DMS 273 (cell line): ENCODE data around the gene BLCAP.
A peak's percentile ranks its signal among the peaks of the same experiment; 100 is the strongest.
"Not testable (repeated sequence)": the region's sequence is repeated elsewhere in the genome, so short reads cannot be mapped to it uniquely, and the experiment has no call there.

ENCODE experiments used
- DNase-seq: peaks from one replicate; lab custom pipeline; 2025; ENCODE audit not compliant: unreplicated experiment; lab: John Stamatoyannopoulos, UW

Gene BLCAP, protein sequence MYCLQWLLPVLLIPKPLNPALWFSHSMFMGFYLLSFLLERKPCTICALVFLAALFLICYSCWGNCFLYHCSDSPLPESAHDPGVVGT

DNA sequence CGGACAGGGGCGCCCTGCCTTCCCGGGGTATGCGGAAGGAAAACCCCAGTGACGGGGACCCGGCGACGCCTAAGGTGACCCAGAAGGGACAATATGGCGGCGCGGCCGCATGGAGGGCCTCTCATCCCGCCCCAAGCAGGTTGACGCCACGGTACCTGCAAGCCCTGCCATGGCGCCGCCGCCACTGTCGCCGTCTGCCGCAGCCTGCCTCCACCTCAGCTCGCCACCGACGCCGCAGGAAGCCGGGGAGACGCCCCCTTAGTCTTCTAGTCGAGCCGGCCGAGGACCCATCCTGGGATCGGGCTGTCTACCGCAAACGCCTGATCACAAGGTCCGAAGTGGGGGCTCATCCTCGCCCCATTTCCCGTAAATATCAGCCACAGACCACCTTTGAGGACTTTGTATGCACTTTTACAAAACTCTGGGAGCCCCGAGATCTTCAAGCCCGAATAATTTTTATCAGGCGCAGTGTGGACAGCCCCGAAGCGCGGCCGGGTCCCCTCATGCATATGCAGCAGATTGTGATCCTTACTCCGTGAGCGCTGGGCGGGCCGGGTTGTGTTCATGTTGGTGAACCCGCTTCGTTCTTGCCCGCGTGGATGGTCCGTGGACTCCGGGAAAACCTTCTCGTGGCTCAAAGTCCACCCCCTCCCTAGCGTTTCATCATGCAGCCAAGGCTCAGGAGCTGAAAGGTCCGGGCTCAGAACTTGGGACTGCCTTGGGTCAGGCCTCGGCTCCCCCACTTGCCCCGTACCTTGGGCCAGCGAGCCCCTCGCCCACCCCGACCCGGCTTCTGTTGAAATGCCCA is at the start of gene BLCAP:
Gene BLCAP, minus strand, starts transcription at position 239 of the 808 bp plus-strand sequence. CDS start 8,702 bp downstream, outside the sequence.
- peak; percentile 96 for DNase-seq

DNA sequence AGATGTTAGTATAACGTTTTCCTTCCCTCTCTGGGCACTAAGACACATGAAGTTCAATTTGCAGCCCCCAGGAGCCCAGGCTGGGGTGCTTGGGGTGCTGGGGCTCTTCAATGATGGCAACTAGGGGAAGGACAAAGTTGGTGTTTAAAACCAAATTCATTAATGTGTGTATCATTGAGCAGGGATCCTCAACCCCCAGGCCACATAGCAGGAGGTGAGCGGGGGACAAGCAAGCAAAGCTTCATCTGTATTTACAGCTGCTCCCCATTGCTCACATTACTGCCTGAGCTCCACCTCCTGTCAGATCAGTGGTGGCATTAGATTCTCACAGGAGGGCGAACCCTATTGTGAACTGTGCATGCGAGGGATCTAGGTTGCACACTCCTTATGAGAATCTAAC is 49.8 kb upstream of the BLCAP start:
- DNase-seq, result not testable (repeated sequence)

DNA sequence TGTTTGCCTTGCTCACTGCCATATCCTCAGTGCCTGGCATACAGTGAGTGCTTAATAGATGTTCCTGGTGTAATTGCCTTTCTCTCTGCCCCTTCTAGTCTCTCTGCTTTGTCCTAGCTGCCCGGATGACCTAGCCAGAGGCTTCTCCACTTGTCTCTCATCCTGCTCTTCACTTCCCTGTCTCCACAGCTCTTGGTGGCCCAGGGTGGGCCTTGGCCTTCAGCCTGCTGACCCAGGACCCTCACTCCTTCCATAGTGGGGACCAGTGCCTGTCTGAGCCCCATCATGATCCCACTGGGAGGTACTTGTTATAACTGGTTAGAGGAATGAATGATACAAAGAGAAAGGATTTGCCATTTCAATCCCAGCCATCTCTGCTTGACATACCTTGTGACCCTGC is 49.2 kb upstream of the BLCAP start:
- no peak for DNase-seq

DNA sequence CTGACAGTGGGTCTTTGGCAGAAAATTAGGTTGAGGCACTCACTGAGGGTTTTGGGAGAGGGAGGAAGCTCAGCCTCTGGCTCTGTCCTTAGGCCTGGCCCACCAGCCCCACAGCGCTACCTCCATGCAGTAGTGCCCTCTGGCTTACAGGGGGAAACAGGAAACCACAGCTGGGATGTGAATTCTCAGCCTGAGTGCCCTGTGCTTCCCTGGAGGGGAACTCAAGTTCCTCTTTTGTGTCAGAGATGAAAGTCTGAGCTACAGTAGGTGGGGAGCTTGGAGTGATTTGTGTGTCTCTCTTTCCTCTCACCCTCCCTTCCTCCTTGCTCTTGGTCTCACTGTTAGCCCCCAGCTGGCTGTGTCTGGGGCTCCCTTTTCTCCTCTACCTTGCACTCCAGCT is 48.2 kb upstream of the BLCAP start:
- no peak for DNase-seq

DNA sequence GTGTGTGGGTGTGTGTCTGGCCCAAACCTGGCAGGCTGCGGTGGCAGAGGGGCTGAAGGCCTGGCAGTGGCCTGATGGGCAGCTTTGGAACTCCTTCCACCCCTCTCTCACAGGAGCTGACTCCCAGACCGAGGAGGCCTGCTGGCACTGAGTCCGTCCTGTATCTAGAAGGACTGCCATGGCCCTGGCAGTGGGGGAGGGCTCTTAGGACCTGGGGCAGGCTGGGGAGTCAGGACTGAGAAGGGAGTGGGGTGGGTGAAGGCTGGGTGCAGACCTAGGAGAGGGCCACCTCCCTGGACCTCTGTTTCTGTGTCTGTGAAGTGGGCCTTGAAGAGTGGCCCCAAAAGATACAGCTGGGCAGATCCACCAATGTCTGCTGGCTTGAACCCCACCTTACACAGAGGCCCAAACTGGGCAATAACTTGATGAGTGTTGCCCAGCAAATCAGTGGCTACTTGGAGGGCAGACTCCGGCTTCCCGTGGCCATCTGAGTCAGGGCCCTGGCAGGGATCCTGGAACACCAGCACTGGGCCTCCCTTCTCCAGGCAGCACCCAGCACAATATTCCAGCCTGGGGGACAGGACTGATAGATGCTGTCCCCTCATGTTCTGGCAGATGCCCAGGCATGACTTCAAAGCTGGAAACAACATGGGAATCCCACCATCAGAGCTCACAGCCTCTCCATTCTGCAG is 46.7 kb upstream of the BLCAP start:
- no peak for DNase-seq

DNA sequence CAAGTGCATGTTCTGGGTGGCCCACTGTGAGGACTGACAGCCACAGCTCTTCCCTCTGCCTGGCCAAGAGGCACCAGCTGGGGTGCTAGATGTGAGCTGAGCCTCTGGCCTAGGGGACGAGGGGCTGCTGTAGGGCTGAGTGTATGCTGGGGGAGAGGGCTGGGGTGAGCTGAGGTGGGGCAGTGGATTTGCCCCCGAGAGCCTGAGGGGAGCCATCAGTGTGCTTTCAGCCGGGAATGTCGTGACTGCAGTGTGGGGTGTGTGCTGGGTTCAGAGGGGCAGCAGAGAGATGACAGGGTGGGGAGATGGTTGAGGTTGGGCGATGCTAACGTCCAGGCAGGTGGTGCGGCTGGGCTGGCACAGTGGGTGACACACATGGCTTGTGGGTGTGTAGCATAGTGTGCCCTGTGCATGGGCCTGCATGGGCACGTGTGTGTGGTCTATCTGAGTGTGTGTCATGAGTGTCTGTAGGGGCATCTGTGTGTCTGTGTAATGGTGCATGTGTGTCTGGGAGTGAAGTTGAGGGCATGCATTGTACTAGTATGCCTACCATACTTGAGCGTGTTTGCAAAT is 46.0 kb upstream of the BLCAP start:
- DNase-seq, result no peak

DNA sequence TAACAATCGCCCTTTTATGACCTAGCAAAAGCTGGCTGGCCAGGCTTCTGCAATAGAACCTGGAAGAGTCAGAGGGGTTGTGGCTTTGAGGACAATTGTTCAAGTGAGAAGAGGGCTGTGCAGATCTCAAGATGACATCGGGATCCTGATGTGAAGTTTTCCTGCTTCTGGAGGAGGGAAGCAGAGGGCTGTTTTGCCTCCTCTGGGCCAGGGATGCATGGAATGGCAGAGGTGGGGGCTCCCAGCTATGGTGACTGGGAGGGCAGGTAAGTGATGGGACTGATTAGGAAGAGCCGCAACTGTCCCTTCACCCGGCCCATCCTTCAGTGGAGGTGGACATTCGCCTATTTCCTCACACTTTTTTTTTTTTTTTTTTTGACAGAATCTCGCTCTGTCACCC is 43.4 kb upstream of the BLCAP start:
- DNase-seq, result no peak

DNA sequence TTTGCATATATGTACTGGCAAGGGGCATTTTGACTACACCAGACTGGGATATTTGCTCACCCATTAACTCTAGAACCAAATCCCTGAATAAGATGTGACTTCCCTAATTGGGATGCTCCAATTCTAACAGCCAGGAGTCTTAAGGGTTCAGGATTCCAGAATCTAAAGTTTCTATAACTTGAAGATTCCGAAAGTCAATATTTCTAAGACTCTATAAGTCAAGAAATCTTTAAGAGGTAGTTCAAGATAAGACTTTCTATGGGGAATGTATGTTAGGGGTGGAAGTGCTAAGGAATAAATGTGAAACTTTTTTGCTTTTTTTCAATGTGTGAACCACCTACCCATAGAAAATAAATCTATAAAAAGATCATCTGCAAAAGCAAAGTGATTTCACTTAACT is 42.7 kb upstream of the BLCAP start:
- no peak for DNase-seq

DNA sequence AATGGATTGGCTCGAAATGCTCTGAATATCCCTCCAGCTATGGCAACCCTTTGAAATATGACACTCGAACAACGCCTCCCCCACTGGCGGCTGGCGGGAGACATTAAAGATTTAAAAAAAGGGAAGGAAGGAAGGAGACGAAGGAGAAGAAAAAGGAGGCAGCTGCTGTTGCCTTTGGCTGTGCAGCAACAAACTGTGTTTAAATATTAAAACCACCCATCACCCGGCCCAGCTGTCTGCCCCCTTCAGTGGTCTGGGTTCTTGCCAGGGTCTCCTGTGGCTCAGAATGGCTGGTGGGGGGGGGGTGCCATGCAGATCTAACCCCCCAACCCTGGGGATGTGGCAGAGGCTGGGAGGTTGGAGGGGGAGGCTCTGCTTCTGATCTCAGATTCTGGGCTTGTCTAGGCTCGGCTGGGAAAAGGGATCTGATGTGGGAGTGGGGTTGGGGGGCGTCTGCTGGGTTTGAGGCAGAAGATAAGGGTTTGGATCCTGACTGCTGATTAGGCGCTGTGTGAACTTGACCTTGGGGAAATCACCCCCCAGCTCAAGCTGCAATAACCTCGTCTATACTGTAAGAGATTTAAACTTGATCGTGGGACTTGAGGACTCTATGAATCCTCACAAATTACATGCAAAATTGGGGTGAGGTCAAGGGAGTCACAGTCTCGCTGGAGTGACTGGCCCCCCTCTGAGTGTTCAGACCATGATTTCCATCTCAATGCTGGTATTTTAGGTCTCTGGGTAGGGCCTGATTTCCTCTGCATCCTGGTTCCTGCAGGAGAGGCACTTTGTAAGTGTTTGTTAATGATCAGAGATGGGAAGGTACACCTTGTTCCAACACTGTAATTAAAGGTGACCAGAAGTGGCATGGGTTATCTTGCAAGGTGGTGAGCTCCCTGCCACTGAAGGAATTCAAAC is 40.3 kb upstream of the BLCAP start:
- peak; percentile 82 for DNase-seq

DNA sequence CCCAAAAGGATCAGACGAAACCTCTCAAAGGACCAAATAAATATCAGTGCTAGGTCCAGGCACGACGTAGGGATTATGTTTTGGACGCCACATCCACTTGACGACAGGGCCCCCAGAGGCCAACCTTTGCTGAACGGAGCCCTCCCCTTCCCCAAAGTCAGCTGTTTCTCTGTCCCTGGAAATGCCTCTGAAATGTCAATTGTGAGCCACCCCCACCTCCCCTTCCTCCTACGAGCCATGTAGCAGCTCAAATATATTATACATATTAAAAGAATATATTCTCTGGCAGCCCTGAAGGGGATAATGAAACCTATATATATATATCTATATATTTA is 39.6 kb upstream of the BLCAP start:
- no peak for DNase-seq

DNA sequence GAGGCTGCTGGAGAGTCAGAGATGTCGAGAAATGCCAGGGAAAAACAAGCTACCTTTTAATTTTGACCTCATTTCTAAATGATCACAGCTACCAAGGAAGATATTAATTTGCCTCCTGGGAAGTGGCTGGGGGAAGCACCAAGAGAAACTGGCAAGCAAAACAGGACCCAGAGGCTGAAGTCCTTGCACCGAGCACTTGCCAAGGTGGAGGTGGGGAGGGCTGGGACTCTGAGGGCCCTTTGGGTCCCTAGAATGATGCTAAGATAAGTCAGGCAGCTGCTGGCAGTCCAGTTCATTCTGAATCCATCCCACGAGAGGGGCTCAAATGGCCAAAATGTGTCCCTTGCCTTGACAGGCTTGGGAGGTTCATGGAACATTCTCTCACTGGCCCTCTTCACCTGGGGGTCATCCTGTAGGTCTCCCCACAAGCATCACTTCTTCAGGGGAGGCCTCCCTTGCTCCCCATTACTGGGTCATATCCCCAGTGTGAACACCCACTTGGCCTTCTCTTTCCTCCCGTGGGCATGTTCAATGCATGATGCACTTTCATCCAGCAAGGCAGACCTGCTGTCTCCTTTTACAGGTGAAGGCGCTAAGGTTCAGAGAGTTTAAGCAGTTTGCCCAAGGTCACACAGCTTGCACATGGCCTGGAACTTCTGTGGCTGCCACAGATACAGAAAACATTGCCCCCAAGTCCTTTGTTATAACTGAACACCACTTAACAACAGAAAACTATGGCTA is 39.1 kb upstream of the BLCAP start:
- no peak for DNase-seq

DNA sequence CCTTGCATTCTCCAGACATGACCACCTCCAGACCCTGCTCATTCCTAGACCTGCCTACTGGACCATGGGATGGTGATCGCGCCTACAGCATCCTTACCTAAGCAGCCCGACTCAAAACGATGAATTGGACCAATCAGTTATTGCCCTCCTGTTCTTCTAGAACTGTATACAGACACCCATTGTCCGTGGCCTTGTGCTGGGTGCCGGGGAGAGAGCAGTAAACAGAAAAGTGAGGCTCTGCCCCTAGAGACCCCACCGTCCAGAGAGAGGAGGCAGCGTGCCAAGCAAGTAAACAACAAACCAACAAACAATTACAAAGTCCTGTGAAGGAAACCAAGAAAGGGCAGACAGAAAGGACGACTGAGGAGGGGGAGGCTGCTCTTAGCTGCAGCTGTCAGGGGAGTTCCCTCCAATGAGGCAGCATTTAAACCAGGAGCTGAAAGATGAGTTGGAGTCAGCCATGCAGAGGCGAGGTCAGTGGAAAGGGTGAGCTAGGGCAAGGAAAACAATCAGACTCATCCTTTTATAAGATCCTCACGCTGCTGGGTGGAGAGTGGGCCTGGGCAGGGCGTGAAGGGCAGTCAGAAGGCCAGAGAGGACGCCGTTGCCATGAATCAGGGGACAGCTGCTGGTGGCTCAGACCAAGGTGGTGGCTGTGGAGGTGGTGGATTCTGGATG is 37.6 kb upstream of the BLCAP start:
- peak; percentile 36 for DNase-seq

DNA sequence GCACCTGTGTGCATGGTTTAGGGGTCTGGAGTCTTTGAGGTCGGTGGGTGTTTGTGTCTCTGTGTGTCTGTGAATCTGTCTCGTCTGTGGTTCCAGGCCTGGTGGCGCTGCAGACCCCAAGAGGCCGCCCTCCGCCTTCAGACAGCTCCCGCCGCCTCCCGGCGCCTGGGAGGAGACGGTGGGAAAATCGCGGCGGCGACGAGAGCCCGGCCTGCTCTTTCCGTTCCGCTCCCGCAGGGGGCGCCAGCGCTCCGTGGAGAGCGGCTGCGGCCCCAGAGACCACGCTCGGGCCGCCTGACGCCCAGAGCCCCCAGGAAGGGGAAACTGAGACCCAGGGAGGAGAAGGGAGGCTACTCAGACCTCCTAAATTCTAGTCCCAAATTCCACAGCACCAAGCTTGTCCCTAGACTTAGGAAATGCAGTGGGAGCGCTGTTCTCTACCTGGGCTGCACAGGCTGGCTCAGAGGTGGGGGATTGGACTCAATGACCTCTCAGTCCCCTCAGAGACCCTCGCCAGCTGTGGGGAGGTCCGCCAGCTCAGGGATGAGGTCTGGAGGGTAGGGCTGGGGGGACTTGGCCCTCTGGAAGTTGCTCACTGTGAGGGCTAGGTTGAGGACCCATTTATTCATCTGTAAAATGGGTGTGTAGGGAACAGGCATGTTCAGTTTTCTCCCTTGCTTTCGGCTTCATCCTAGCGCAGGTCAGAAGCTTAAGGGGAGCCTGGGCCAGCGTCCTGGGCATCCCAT is 36.9 kb upstream of the BLCAP start:
- DNase-seq, result peak; percentile 84

DNA sequence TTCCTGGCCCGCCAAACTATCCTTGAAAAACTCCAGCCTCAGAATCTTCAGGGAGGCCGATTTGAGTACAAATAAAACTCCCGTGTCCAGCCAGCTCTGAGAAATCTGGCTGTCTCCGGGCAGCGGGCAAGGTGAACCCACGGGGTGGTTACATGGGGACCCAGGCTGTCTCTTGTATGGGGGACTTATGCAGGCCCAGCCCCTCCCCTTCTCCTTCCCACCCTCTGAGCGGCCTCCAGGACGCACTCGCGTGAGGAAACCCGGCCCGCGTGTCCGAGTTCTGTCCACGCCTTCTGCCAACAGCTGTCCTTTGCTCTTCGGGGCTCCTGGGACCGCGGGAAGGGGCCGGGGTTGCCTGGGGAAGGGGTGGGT is 36.3 kb upstream of the BLCAP start:
- DNase-seq, result no peak

DNA sequence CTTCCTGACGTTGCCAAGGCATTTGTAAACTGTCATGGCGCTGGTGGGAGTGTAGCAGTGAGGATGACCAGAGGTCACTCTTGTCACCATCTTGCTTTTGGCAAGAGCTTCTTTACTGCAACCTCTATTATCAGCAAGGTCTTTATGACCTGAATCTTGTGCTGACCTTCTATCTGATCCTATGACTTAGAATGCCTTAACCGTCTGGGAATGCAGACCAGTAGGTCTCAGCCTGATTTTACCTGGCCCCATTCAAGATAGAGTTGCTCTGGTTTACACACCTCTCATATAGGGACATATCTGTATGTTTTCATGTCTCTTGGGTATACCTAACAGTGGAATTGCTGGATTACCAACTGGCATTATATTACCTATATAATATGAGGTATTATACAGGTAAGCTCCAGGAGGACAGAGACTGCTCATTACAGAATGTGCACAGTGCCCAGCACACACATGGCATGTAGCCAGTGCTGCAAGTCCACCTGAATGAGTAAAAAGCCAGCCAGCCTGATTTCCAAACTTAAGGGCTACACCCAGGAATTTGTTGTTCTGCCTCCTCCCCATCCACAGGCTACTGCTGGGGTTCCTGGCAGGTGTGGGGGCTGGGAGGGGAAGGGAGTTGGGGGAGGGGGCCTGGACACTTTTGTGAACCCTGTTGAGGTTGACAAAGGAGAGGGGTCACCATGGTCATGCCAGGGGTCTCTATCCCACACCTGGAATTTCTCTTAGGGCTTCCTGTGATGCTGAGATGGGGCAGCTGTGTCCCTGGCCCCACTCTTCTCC is 35.2 kb upstream of the BLCAP start:
- no peak for DNase-seq

DNA sequence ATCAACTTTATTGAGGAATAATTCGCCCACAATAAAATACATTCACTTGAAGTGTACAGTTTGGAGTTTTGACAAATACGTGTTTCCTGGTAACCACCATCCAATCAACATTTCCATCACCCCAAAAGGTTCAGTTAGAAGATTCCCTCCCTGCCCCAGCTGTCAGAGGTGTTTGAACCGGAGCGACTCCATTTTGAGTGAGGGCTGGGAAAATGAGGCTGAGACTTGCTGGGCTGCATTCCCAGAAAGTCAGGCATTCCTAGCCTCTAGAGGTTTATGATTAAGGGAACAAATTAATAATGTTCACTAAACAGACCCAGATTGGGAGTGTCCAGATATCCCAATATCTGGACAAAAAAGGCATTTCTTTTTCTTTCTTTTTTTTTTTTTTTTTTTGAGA is 33.0 kb upstream of the BLCAP start:
- no peak for DNase-seq

DNA sequence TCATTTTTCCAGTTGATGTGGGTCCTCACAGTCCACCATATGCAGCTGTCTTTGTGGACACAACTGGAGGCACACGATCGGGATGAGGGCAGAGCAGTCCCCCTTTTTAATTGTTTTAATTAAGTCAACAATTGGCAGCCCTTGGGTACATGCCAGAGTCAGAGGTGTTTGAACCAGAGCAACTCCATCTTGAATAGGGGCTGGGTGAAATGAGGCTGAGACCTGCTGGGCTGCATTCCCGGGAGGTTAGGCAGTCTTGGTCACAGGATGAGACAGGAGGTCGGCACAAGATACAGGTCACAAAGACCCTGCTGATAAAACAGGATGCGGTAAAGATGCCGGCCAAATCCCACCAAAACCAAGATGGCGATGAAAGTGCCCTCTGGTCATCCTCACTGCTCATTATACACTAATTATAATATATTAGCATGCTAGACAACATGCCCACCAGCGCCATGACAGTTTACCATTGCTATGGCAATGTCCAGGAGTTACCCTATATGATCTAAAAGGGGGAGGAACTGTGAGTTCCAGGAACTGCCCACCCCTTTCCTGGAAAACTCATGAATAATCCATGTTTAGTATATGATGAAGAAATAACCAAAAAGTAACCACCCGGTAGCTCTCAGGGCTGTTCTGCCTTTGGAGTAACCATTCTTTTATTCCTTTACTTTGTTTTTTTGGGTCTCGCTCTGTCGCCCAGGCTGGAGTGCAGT is 31.8 kb upstream of the BLCAP start:
- no peak for DNase-seq

DNA sequence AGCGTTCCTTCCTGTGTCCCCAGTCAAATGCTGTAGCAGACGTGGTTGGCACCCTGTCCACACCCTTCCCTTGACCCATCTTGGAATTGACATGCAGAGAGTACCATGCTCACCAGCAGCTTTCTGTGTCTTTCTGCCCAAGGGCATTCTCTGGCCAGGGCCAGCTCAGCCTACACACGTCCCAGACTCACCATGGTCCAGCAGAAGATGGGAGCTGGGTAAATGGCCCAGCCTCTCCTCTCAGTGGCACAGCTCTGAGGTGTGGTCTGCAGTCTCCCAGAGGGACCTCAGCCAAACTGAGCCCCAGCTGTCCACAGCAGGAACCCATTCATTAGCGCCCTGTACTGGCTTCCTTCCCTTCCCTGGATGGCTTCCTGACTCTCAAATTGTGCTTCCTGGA is 31.1 kb upstream of the BLCAP start:
- no peak for DNase-seq
